ENCODE results near the gene TIE1. TPM values are rescaled to one million over a fixed set of nuclear protein-coding genes. Genes with fewer than 3 reads are reported as not detected.

Gene TIE1
- total RNA-seq, result 10 to 100 TPM in 1 of 6 experiments, 1 to 10 TPM in 5; 5.8 to 12.2 (median 8.0) TPM
- long read RNA-seq, result 0 reads

GRCh38 chr1:43300378-43301094 lies at the start of gene TIE1:
TIE1 (plus strand) TSS chr1:43300982; CDS start chr1:43301072, 90 bp downstream.
- ATAC-seq, result peak; percentile 30 to 71 (median 59)

DNA sequence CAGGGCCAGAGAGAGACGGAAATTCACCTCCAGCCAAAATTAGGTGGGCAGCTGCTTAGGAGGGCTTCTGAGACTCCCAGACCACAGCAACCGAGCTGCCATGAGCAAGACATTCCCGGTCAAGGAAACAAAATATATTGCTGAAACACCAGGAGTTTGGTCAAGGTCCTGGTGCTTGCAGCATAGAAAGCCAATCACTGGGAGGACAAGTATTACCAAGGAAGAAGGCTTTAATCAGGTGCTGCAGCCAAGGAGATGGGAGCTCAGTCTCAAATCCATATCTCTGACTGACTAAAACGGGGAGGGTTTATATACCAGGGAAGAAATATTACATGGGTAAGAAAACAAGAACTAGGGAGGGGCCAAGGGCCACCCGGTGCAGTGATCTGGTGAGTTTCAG lies 49.8 kb upstream of the TIE1 start:
- ATAC-seq, result no peak

More at GRCh38 chr1:43300378-43301094, at the start of gene TIE1:
- DNase-seq, result peak in 2 of 3 donors; percentile 56
- Histone ChIP-seq H3K4me1 (peaks cover 0 to 20% (median 9%) of the 10 kb centered on the region in 4 donors), H3K4me3 (peak within 1 kb of the TSS; percentile 4 to 20 (median 14)), H3K36me3 (no peaks in the 10 kb centered on the region), H3K9me3 (no peaks in the 10 kb centered on the region), H3K27ac (peak within 1 kb of the TSS; percentile 33 to 65 (median 47)), H3K27me3 (no peaks in the 10 kb centered on the region)
- TF ChIP-seq CTCF (IDR thresholded peaks at IDR 0.05) (no peak), POLR2A (IDR thresholded peaks at IDR 0.05) (no peak)
- intact Hi-C loops (cut with DNase I), result no loop called here
- WGBS (ENCODE audit: insufficient coverage, low coverage, low lambda C conversion rate, missing lambda C conversion rate), result 60% methylated on average over 5 of the region's 10 CpGs

GRCh38 chr1:43252225-43252624 lies 48.6 kb upstream of the TIE1 start:
- intact Hi-C loops (cut with DNase I), result no loop called here
- TF ChIP-seq POLR2A (IDR thresholded peaks at IDR 0.05), result no peak
- TF ChIP-seq CTCF (IDR thresholded peaks at IDR 0.05), result no peak
- ATAC-seq, result no peak
- 100% methylated on average over 1 of the region's 1 CpG for WGBS (ENCODE audit: insufficient coverage, low coverage, low lambda C conversion rate, missing lambda C conversion rate)
- no peak overlapping the region for H3K27ac ChIP-seq
- H3K36me3 ChIP-seq, result no peaks in the 10 kb centered on the region
- no peaks in the 10 kb centered on the region for H3K27me3 ChIP-seq
- H3K9me3 ChIP-seq, result no peaks in the 10 kb centered on the region
- no peak overlapping the region for H3K4me3 ChIP-seq
- H3K4me1 ChIP-seq, result peaks cover 0 to 33% (median 11%) of the 10 kb centered on the region in 4 donors
- DNase-seq, result no peak

More for the DNA sequence above, 49.8 kb upstream of the TIE1 start:
- Histone ChIP-seq H3K4me1 (peaks cover 0 to 21% (median 5%) of the 10 kb centered on the region in 4 donors), H3K36me3 (no peaks in the 10 kb centered on the region), H3K27me3 (no peaks in the 10 kb centered on the region), H3K4me3 (no peak overlapping the region), H3K9me3 (no peaks in the 10 kb centered on the region), H3K27ac (peak overlapping the region in 2 of 3 donors; percentile 73 to 90)
- intact Hi-C loops (cut with DNase I), result no loop called here
- TF ChIP-seq POLR2A (IDR thresholded peaks at IDR 0.05) (no peak), CTCF (IDR thresholded peaks at IDR 0.05) (no peak)
- WGBS (ENCODE audit: insufficient coverage, low coverage, low lambda C conversion rate, missing lambda C conversion rate), result 39% methylated on average over 4 of the region's 5 CpGs
- DNase-seq, result peak in 2 of 3 donors; percentile 3 to 13

- H3K4me1 ChIP-seq, result peaks cover 0 to 42% (median 16%) of the 10 kb centered on the region in 4 donors
- H3K9me3 ChIP-seq, result no peaks in the 10 kb centered on the region
- intact Hi-C loops (cut with DNase I), result no loop called here
- 94% methylated on average over 3 of the region's 4 CpGs for WGBS (ENCODE audit: insufficient coverage, low coverage, low lambda C conversion rate, missing lambda C conversion rate)
- H3K27ac ChIP-seq, result no peak overlapping the region
- DNase-seq, result peak in 2 of 3 donors; percentile 10 to 37
- TF ChIP-seq POLR2A (IDR thresholded peaks at IDR 0.05) (no peak), CTCF (IDR thresholded peaks at IDR 0.05) (no peak)
- no peak overlapping the region for H3K4me3 ChIP-seq
- no peaks in the 10 kb centered on the region for H3K27me3 ChIP-seq
- H3K36me3 ChIP-seq, result no peaks in the 10 kb centered on the region
- no peak for ATAC-seq
These were observed 47.6 kb upstream of the TIE1 start for GRCh38 chr1:43253173-43253572.

All from right lobe of liver (tissue), 6 donors.